ENCODE results near the gene TESK1. TPM values are rescaled to one million over a fixed set of nuclear protein-coding genes. Genes with fewer than 3 reads are reported as not detected.

The TESK1 gene
- total RNA-seq, result 10 to 100 TPM; 35.8 to 71.9 (median 41.8) TPM
- long read RNA-seq, donor 1, transcript TESK1-201 (10 exons, 2,421 nt), result major isoform, 42 of 70 reads
- long read RNA-seq, donor 1, partial matches to known transcripts, result 23 of 70 reads
- long read RNA-seq, donor 1, other reads (novel, unspliced or antisense), result 5 of 70 reads
- long read RNA-seq, donor 2, partial matches to known transcripts, result 8 of 8 reads
- long read RNA-seq, donor 2, other reads (novel, unspliced or antisense), result 0 of 8 reads

GRCh38 chr9:35604578-35605350 lies at the start of gene TESK1:
TSS of gene TESK1 (plus strand) at chr9:35605262. CDS start at chr9:35605620, 358 bp downstream.
- Histone ChIP-seq H3K9me3 (no peaks in the 10 kb centered on the region), H3K4me1 (ENCODE audit: low read depth) (peaks cover 20% of the 10 kb centered on the region), H3K36me3 (ENCODE audit: low read depth) (peaks cover 15% of the 10 kb centered on the region), H3K4me3 (peak within 1 kb of the TSS; percentile 78)
- intact Hi-C loops (cut with DNase I, micrococcal nuclease), result no loop called here
- DNase-seq, result peak; percentile 85 to 92 (median 90)
- TF ChIP-seq CTCF (IDR thresholded peaks at IDR 0.05), result no peak
- peak; percentile 76 for ATAC-seq

- no peak for TF ChIP-seq CTCF (IDR thresholded peaks at IDR 0.05)
- Histone ChIP-seq H3K9me3 (no peaks in the 10 kb centered on the region), H3K4me3 (no peak overlapping the region), H3K4me1 (ENCODE audit: low read depth) (no peaks in the 10 kb centered on the region), H3K36me3 (ENCODE audit: low read depth) (no peaks in the 10 kb centered on the region)
- DNase-seq (no peak), ATAC-seq (no peak)
- intact Hi-C loops (cut with DNase I, micrococcal nuclease), result no loop called here
Observed at GRCh38 chr9:35555881-35556280, 49.2 kb upstream of the TESK1 start.

- H3K36me3 ChIP-seq (ENCODE audit: low read depth), result no peaks in the 10 kb centered on the region
- DNase-seq (no peak), ATAC-seq (no peak)
- H3K9me3 ChIP-seq, result no peaks in the 10 kb centered on the region
- H3K4me1 ChIP-seq (ENCODE audit: low read depth), result no peaks in the 10 kb centered on the region
- intact Hi-C loops (cut with DNase I, micrococcal nuclease), result no loop called here
- TF ChIP-seq CTCF (IDR thresholded peaks at IDR 0.05), result no peak
- no peak overlapping the region for H3K4me3 ChIP-seq
Observed at GRCh38 chr9:35556776-35557175, 48.3 kb upstream of the TESK1 start.

- no peak overlapping the region for H3K4me3 ChIP-seq
- no peak for ATAC-seq
- no peaks in the 10 kb centered on the region for H3K9me3 ChIP-seq
- intact Hi-C loops (cut with DNase I, micrococcal nuclease), result no loop called here
- H3K4me1 ChIP-seq (ENCODE audit: low read depth), result no peaks in the 10 kb centered on the region
- TF ChIP-seq CTCF (IDR thresholded peaks at IDR 0.05), result no peak
- DNase-seq, result no peak
- H3K36me3 ChIP-seq (ENCODE audit: low read depth), result no peaks in the 10 kb centered on the region
Observed at GRCh38 chr9:35557320-35557719, 47.7 kb upstream of the TESK1 start.

- no peak for TF ChIP-seq CTCF (IDR thresholded peaks at IDR 0.05)
- no peak for ATAC-seq
- H3K9me3 ChIP-seq, result no peaks in the 10 kb centered on the region
- DNase-seq, result no peak
- H3K36me3 ChIP-seq (ENCODE audit: low read depth), result no peaks in the 10 kb centered on the region
- no peak overlapping the region for H3K4me3 ChIP-seq
- intact Hi-C loops (cut with DNase I, micrococcal nuclease), result no loop called here
- no peaks in the 10 kb centered on the region for H3K4me1 ChIP-seq (ENCODE audit: low read depth)
Observed at GRCh38 chr9:35558185-35558584, 46.9 kb upstream of the TESK1 start.

All from mucosa of descending colon (tissue), 3 donors.